ENCODE results near the gene KLK10. TPM values are rescaled to one million over a fixed set of nuclear protein-coding genes. Genes with fewer than 3 reads are reported as not detected.

The KLK10 gene, protein sequence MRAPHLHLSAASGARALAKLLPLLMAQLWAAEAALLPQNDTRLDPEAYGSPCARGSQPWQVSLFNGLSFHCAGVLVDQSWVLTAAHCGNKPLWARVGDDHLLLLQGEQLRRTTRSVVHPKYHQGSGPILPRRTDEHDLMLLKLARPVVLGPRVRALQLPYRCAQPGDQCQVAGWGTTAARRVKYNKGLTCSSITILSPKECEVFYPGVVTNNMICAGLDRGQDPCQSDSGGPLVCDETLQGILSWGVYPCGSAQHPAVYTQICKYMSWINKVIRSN
- total RNA-seq, result not detected in 3 replicates
- long read RNA-seq, result 0 reads

DNA sequence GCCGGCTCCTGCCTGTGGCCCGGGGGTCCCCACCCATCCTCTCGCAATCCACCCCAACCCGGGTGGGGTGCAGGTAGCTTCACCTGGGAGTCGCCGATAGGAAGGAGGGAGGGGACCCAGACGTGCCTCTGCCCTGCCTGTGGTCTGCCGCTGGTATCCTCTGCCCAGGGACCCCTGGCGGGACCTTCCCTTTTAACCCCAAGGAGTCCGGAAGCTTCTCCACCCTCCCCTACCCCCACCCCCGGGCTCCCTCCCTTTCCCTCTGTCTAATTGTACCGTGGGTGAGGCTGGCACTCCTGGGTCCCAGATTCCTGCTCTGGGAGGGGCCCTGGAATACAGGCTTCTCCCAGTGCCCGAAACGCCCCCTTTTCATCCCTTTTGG, at the start of gene KLK10:
Gene KLK10, minus strand, starts transcription at position 166 of the 382 bp plus-strand sequence. CDS start 579 bp downstream, outside the sequence.
- TF ChIP-seq, protein P1, sequence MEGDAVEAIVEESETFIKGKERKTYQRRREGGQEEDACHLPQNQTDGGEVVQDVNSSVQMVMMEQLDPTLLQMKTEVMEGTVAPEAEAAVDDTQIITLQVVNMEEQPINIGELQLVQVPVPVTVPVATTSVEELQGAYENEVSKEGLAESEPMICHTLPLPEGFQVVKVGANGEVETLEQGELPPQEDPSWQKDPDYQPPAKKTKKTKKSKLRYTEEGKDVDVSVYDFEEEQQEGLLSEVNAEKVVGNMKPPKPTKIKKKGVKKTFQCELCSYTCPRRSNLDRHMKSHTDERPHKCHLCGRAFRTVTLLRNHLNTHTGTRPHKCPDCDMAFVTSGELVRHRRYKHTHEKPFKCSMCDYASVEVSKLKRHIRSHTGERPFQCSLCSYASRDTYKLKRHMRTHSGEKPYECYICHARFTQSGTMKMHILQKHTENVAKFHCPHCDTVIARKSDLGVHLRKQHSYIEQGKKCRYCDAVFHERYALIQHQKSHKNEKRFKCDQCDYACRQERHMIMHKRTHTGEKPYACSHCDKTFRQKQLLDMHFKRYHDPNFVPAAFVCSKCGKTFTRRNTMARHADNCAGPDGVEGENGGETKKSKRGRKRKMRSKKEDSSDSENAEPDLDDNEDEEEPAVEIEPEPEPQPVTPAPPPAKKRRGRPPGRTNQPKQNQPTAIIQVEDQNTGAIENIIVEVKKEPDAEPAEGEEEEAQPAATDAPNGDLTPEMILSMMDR (IDR thresholded peaks at IDR 0.05), result no peak
- no peak within 1 kb of the TSS for H3K27ac Mint-ChIP-seq (ENCODE audit: unreplicated experiment)
- DNase-seq (ENCODE audit: low spot score), result no peak
- peaks cover 6% of the 10 kb centered on the region for H3K4me1 Mint-ChIP-seq (ENCODE audit: low read depth)
- H3K27me3 Mint-ChIP-seq (ENCODE audit: low read depth), result peaks cover 56% of the 10 kb centered on the region
- H3K4me3 Mint-ChIP-seq (ENCODE audit: unreplicated experiment), result no peak within 1 kb of the TSS
- peaks cover 2% of the 10 kb centered on the region for H3K36me3 Mint-ChIP-seq (ENCODE audit: low read depth)
- H3K9me3 Mint-ChIP-seq (ENCODE audit: low read depth), result no peaks in the 10 kb centered on the region

DNA sequence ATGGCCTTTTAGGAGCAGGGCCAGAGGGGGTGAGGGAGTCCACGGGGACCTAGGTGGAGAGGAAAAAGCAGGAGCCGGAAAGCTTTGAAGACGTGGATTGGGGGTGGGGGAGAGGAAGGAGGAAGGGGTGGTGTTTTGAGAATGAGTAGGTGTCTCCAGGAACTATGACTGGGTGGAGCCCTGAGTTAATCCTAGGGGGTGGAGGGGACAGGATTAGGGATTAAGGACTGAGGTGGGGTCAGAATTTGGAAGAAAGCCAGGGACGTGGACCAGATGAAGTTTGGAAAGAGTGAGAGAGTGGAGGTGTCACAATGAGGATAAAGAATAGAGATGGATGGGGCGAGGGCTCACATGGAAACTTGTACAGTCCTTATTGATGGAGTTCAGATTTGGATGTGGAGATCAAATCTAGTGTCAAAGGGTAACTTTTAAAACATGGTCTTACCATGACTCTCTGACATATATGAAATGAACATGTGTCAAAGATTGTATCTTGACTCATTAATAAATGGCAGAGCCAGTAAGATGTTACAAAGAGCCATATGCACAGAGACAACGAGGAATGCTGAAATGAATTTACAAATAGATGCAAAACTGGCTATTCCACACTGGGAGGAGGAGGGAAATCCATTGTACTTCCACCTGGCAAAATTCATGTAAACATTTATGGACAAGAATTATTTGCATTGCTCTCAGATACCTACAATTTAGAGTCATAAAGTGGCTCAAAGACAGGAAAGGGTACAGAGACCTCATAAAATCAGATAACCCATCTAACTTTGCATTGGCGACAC, 47.1 kb upstream of the KLK10 start:
- Mint-ChIP-seq H3K36me3 (ENCODE audit: low read depth) (peaks cover 1% of the 10 kb centered on the region), H3K4me1 (ENCODE audit: low read depth) (peaks cover 2% of the 10 kb centered on the region), H3K27me3 (ENCODE audit: low read depth) (peaks cover 11% of the 10 kb centered on the region), H3K4me3 (ENCODE audit: unreplicated experiment) (no peak overlapping the region), H3K9me3 (ENCODE audit: low read depth) (peaks cover 4% of the 10 kb centered on the region), H3K27ac (ENCODE audit: unreplicated experiment) (no peak overlapping the region)
- DNase-seq (ENCODE audit: low spot score), result no peak
- TF ChIP-seq, protein P1 (IDR thresholded peaks at IDR 0.05), result no peak

DNA sequence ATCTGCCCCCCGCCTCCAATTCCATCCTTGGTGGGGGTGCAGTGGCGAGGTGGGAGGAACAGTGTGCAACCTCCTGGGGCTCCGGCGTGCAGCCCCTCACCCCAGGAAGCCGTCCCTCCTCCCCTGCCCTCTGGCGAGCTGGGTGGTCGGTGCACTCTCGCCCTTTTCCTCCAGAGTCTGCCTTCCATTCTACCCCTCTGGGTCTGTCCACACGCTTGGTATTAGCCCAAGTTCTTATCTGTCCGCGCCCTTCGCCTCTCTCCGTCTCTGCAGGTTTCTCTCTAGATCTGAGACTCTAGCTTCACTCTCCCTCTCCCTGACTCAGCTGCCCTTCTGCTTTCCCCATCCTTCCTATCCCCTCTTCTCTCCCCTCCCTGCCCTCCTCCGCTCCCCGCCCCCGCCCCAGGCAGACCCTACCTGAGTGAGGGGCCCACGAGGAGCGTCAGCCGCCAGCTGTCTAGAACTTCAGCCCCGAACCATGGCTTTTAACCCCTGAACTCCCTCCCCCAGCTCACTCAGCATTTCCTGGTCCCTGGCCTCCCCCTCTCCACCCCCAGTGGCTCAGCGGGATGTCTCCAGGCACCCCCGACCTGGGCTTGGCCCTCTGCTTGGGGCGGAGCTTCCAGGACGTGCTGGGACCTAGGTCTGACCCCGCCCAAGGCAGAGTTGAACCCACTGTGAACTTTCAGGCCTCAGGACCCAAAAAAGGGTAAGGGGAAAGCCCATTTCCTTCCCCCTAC, 45.9 kb upstream of the KLK10 start:
- Mint-ChIP-seq H3K27ac (ENCODE audit: unreplicated experiment) (no peak overlapping the region), H3K4me1 (ENCODE audit: low read depth) (peaks cover 2% of the 10 kb centered on the region), H3K9me3 (ENCODE audit: low read depth) (peaks cover 11% of the 10 kb centered on the region), H3K36me3 (ENCODE audit: low read depth) (peaks cover 1% of the 10 kb centered on the region), H3K27me3 (ENCODE audit: low read depth) (peaks cover 11% of the 10 kb centered on the region), H3K4me3 (ENCODE audit: unreplicated experiment) (no peak overlapping the region)
- TF ChIP-seq, protein P1 (IDR thresholded peaks at IDR 0.05), result no peak
- DNase-seq (ENCODE audit: low spot score), result no peak

DNA sequence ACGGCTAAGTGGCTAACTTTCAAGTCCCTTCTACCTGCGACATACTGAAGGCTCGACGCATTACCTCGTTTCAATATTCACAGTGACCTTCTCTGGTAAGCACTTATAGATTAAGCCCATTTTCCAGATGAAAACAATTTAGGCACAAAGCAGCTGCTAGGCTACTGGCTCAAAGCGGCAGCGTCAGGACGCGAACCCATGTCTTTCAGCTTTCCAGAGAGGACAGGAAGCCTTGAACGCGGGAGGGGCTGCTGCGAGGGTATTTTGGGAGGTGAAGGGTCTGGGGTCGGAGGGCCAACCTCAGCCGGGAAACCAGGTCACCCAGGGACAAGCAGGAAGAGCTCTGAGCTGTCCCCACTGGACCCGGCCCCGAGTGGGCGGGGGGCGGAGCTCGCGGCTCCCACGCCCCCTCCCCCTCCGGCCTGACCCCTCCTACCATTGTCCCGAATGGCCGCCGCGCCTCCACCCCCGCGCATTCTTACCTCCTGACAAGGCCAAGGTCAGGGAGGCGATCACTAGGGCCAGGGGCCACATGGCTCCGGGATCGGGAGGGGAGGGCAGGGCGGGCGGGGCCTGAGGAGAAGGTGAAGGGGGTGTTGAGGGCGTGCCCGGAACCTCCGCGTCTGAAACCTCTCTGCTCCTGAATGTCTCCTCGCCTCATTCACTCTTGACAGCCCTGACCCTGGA, 45.2 kb upstream of the KLK10 start, which contains the start of gene KLK13:
Gene KLK13, minus strand, starts transcription at position 559 of the 687 bp plus-strand sequence. Its CDS starts 25 bp downstream, at position 534.
- TF ChIP-seq, protein P1 (IDR thresholded peaks at IDR 0.05), result no peak
- Mint-ChIP-seq H3K4me1 (ENCODE audit: low read depth) (peaks cover 2% of the 10 kb centered on the region), H3K9me3 (ENCODE audit: low read depth) (peaks cover 11% of the 10 kb centered on the region), H3K4me3 (ENCODE audit: unreplicated experiment) (no peak within 1 kb of the TSS), H3K27me3 (ENCODE audit: low read depth) (peaks cover 11% of the 10 kb centered on the region), H3K36me3 (ENCODE audit: low read depth) (peaks cover 1% of the 10 kb centered on the region), H3K27ac (ENCODE audit: unreplicated experiment) (no peak within 1 kb of the TSS)
- DNase-seq (ENCODE audit: low spot score), result no peak
